HG03175 (cell line): ENCODE data around the gene PAIP2.
"Not testable (repeated sequence)": the region's sequence is repeated elsewhere in the genome, so short reads cannot be mapped to it uniquely, and the experiment has no call there.

Experiments used
- ATAC-seq: cut with Tn5 transposase; IDR thresholded peaks from one replicate; pipeline ENCODE4 v1.9.1; 2021; ENCODE audit warnings: mild to moderate bottlenecking, moderate library complexity; ENCODE audit not compliant: unreplicated experiment

The PAIP2 gene

DNA sequence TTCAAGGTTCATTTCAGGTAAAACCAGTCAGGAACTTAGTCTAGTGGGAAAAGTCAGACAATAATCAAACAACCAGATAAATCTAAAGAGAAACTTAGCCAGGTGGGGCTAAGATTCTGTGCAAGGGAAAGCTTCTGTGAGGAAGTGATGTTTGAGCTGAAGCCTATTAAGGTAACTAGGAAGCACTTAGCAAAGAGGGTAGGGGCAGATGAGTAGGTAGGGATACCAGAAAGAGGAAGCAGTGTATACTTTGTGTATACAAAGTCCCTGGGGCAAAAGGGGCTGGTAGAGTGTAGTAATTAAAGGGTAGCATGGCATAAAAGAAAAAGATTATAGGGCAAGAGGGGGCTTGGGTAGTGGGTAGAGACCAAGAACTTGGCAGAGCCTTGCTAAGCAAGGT lies 65.9 kb downstream of the PAIP2 start:
- ATAC-seq: no peak

DNA sequence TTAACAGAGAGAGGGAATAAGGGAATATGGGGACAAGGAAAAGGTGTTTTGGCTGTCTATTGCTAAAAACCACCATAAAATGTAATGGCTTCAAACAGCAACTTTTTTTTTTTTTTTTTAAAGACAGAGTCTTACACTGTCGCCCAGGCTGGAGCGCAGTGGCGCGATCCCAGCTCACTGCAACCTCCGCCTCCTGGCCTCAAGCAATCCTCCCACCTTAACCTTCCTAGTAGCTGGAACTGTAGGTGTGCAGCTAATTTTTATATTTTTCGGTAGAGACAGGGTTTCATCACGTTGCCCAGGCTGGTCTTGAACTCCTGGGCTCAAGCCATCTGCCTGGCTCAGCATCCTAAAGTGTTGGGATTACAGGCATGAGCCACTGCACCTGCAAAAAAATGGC lies 66.5 kb downstream of the PAIP2 start:
- ATAC-seq: no peak

DNA sequence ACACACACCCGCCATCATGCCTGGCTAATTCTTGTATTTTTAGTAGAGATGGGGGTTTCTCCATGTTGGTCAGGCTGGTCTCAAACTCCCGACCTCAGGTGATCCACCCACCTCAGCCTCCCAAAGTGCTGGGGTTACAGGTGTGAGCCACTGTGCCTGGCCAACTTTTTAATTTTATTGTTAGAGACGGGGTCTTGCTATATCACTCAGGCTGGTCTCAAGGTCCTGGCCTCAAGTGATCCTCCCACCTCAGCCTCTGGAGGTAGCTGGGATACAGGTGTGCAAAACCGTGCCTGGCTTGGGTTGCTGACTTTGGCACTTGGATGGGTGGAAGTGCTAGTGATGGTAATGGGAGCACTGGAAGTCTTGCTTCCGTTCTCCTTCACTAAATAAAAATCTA lies 67.5 kb downstream of the PAIP2 start:
- not testable (repeated sequence) for ATAC-seq

GRCh38 chr5:139410121-139410992 lies 68.7 kb downstream of the PAIP2 start:
- ATAC-seq: no peak

DNA sequence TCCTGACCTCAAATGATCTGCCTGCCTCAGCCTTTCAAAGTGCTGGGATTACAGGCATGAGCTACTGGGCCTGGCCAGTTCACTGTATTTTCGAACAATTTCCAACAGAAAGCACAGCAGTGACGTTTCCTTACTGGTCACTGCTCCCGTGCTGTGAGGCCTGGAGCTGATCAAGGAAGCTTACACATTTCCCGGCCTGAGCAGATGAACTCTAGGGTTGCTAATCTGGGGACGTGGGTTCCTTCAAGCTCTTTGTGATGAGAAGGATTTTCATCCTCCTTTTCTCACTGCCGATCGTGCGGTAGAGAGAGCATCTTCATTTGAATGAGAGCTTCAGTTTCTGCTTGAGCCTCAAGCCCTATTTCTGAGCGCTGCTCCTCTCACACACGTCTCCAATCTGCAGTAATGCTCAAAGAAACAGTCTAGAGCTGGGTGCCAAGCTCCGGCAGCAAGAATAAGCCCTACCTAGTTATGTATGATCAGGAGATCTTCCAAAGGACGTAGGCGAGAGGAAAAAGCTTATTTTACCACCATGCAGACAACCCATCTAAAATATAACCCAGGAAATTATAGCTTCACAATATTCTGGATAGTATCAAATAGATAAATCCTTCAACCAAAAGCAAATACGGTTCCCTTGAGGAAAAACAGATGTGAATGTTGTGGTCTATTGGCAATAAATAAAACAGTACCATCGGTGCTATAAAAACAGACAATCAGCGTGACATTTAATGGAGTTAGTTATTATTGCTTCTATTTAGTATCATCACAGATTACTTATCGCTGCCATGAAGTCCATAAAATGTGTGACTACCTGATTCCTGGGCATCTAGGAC lies 69.6 kb downstream of the PAIP2 start:
- no peak for ATAC-seq

DNA sequence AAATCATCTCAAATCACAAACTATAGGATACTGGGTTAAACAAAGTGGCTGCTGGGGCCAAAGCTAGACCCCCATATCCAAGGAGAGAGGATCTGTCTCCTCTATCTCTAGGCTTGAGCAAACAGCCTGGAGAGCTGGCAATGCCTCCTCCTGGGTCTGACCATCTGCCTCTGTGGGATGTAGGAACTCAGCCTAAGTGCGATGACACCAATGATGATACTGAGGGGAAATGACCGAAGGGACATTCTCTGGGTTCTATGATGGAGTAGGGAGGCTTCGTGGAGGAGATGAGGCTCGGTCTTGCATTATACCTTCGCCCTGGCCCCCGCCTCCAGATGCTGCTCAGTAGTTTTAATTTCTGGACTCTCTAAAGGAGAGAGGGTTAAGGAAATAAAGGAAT lies 71.5 kb downstream of the PAIP2 start:
- no peak for ATAC-seq

GRCh38 chr5:139413963-139414362 lies 72.3 kb downstream of the PAIP2 start:
- ATAC-seq: no peak

GRCh38 chr5:139414581-139415130 lies 73.0 kb downstream of the PAIP2 start:
- ATAC-seq: no peak

- no peak for ATAC-seq
These were observed 73.7 kb downstream of the PAIP2 start for GRCh38 chr5:139415221-139415861.

DNA sequence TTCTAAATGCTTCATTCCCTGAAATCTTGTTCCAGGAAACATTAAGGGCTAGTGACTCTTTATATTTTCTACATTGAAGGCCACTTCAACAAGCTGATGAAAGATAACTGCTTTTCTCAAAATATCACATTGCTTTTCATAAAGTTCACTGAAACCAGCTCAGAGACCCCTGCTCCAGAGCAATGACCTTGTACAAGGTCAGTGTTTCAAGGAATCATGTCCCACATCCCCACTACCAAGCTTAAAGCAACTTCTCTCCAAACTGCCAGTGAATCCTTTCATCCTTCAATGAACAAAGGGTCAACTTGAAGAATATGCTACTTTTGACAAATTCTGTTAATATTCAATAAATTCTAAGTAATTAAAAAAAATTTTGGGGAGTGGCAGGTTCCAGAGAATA lies 74.2 kb downstream of the PAIP2 start:
- no peak for ATAC-seq

GRCh38 chr5:139416651-139417050 lies 75.0 kb downstream of the PAIP2 start:
- no peak for ATAC-seq

DNA sequence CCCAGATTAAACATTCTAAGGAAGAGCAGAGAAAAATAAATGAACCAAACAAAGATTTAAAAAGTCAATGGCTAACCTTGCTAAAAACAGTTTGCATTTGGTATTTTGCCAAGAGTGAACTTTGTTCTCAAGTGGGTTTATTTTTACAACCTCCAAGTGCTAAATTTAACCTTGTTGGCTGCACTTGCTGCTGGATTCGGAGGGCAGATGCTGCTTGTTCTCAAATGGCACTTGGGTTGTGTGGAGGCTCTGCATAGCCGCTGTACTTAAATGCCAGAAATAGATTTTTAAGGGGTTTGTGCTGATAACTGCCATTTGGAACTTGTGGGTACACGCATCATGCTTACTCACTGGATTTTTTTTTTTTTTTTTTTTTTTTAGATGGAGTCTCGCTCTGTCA lies 75.6 kb downstream of the PAIP2 start:
- ATAC-seq: no peak

DNA sequence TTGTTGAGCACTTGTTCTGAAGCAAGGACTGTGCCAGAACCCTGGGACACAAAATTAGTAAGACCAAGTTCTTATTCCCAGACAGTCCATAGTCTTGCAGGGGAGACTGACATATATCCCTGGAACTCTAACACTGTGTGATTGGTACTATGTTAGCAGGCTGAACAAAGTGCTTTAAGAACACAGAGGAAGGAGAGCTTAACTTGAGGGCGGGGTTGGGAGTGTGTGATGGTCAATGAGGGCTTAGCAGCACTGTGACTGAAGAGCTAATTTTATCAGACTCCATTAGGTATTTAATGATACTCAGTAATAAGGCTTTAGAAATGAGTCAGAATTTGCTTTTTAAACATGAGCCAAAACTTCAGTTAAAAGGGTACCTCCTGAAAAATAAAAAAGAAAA lies 77.1 kb downstream of the PAIP2 start:
- no peak for ATAC-seq
